Common myeloid progenitor, CD34-positive (primary cell): ENCODE measurements around the gene TM2D1.

Source experiments
- CTCF ChIA-PET: fragments of 350-600 bp; sonication (Branson Sonifier 250); formaldehyde crosslinking; loops from one replicate; lab custom pipeline; 2021; ENCODE audit warnings: antibody characterized with exemption; lab: Charles Lee
- POLR2A ChIA-PET: fragments of 350-600 bp; sonication (Branson Sonifier 250); formaldehyde crosslinking; loops from one replicate; lab custom pipeline; 2021; ENCODE audit warnings: antibody characterized with exemption; lab: Charles Lee
- DNase-seq, 3 donors: peaks; one replicate each; pipeline versions ENCODE4 v3.0.0 to v3.0.0-alpha.2; 2013
- H3K27ac ChIP-seq, 2 experiments: 1 replicate in 1 of 2; 2 replicates in 1 of 2; pipeline ENCODE4 v1.7.0; 2013; ENCODE audit warnings: inconsistent platforms in 2 of 2, low read length in 2 of 2, mild to moderate bottlenecking in 2 of 2, low read depth in 1 of 2, moderate library complexity in 1 of 2; ENCODE audit not compliant: severe bottlenecking in 2 of 2, insufficient read depth in 1 of 2, poor library complexity in 1 of 2
- H3K27me3 ChIP-seq, 5 experiments: replicated peaks in 2 of 5; 1 replicate in 3 of 5; 2 replicates in 2 of 5; pipeline versions ENCODE4 v1.6.1 to v1.7.0; 2013; ENCODE audit warnings: low read length in 4 of 5, mild to moderate bottlenecking in 2 of 5, moderate library complexity in 2 of 5, inconsistent platforms in 1 of 5; ENCODE audit not compliant: insufficient read depth in 5 of 5, control insufficient read depth in 4 of 5
- H3K36me3 ChIP-seq, 4 experiments: 1 replicate in 2 of 4; 2 replicates in 2 of 4; pipeline versions ENCODE4 v1.6.1 to v1.7.0; 2013; ENCODE audit warnings: low read length in 3 of 4, control low read depth in 1 of 4, mild to moderate bottlenecking in 1 of 4; ENCODE audit not compliant: control insufficient read depth in 4 of 4, insufficient read depth in 4 of 4
- H3K4me1 ChIP-seq, 4 experiments: 1 replicate in 3 of 4; 2 replicates in 1 of 4; pipeline versions ENCODE4 v1.6.1 to v1.7.1; 2013; ENCODE audit warnings: low read length in 3 of 4, mild to moderate bottlenecking in 3 of 4, control low read depth in 1 of 4, inconsistent platforms in 1 of 4, moderate library complexity in 1 of 4; ENCODE audit not compliant: control insufficient read depth in 4 of 4, insufficient read depth in 4 of 4; ENCODE audit errors: control extremely low read depth in 1 of 4
- H3K4me3 ChIP-seq, 7 experiments: 1 replicate in 4 of 7; 2 replicates in 3 of 7; pipeline versions ENCODE4 v1.5.1 to v1.7.0; 2013; ENCODE audit warnings: mild to moderate bottlenecking in 7 of 7, low read length in 6 of 7, moderate library complexity in 6 of 7, inconsistent platforms in 2 of 7, low read depth in 2 of 7, control low read depth in 1 of 7; ENCODE audit not compliant: insufficient read depth in 4 of 7, control insufficient read depth in 1 of 7; ENCODE audit errors: extremely low read depth in 1 of 7
- H3K9me3 ChIP-seq, 5 experiments: 1 replicate in 4 of 5; 2 replicates in 1 of 5; pipeline versions ENCODE4 v1.6.1 to v1.7.1; 2013; ENCODE audit warnings: low read length in 4 of 5, mild to moderate bottlenecking in 2 of 5, inconsistent platforms in 1 of 5, low read depth in 1 of 5, moderate library complexity in 1 of 5; ENCODE audit not compliant: control insufficient read depth in 4 of 5, insufficient read depth in 2 of 5; ENCODE audit errors: control extremely low read depth in 1 of 5
- WGBS: methylation state at CpG from one replicate; pipeline ENCODE4 v1.1.5; 2013; ENCODE audit not compliant: insufficient coverage; 5-methylcytosine and 5-hydroxymethylcytosine counted together

TM2D1 gene

GRCh38 chr1:61749574-61749973, 24.6 kb upstream of the TM2D1 start:
- H3K4me1 ChIP-seq: peaks cover 0 to 6% (median 0%) of the 10 kb centered on the region in 4 experiments
- 100% methylated on average over 1 of the region's 2 CpGs for WGBS
- H3K27me3 ChIP-seq: no peaks in the 10 kb centered on the region
- H3K4me3 ChIP-seq: no peak overlapping the region
- ChIA-PET POLR2A (no interaction called here), CTCF (no interaction called here)
- H3K36me3 ChIP-seq: no peaks in the 10 kb centered on the region
- H3K9me3 ChIP-seq: no peaks in the 10 kb centered on the region
- DNase-seq: no peak
- no peak overlapping the region for H3K27ac ChIP-seq

- Histone ChIP-seq H3K9me3 (no peaks in the 10 kb centered on the region), H3K4me3 (no peak overlapping the region), H3K27ac (no peak overlapping the region), H3K27me3 (no peaks in the 10 kb centered on the region), H3K4me1 (peaks cover 0 to 11% (median 0%) of the 10 kb centered on the region in 4 experiments), H3K36me3 (no peaks in the 10 kb centered on the region)
- ChIA-PET POLR2A (no interaction called here), CTCF (no interaction called here)
- DNase-seq: no peak
- no CpG with 5 or more reads among the region's 4 CpGs for WGBS
These were observed 23.6 kb upstream of the TM2D1 start for GRCh38 chr1:61748566-61748965.

- peak; percentile 18 to 72 (median 62) for DNase-seq
- Histone ChIP-seq H3K27ac (no peak overlapping the region), H3K36me3 (no peaks in the 10 kb centered on the region), H3K4me1 (peaks cover 1 to 22% (median 6%) of the 10 kb centered on the region in 4 experiments), H3K4me3 (no peak overlapping the region), H3K27me3 (no peaks in the 10 kb centered on the region), H3K9me3 (no peaks in the 10 kb centered on the region)
- WGBS: 60% methylated on average over 1 of the region's 1 CpG
- POLR2A ChIA-PET: no interaction called here
- CTCF ChIA-PET: no interaction called here
These were observed 21.9 kb upstream of the TM2D1 start for GRCh38 chr1:61746813-61747212.

- Histone ChIP-seq H3K4me3 (peak overlapping the region in 3 of 7 experiments; percentile 75 to 85 (median 79)), H3K4me1 (peaks cover 6 to 37% (median 13%) of the 10 kb centered on the region in 4 experiments), H3K27ac (no peak overlapping the region), H3K36me3 (no peaks in the 10 kb centered on the region), H3K27me3 (no peaks in the 10 kb centered on the region), H3K9me3 (no peaks in the 10 kb centered on the region)
- DNase-seq: no peak
- POLR2A ChIA-PET: no interaction called here
- CTCF ChIA-PET: interaction anchor here (0.6 to 1.1 kb wide), 3 partner anchors 18 to 772 kb away, joined by 3 read pairs; no protein-coding TSS in a partner anchor
- WGBS: 93% methylated on average over 3 of the region's 6 CpGs
These were observed 19.0 kb upstream of the TM2D1 start for GRCh38 chr1:61743716-61744580.

GRCh38 chr1:61743431-61743705, 18.4 kb upstream of the TM2D1 start:
- Histone ChIP-seq H3K36me3 (no peaks in the 10 kb centered on the region), H3K27me3 (no peaks in the 10 kb centered on the region), H3K9me3 (no peaks in the 10 kb centered on the region), H3K4me1 (peaks cover 6 to 37% (median 13%) of the 10 kb centered on the region in 4 experiments), H3K4me3 (peak overlapping the region in 5 of 7 experiments; percentile 75 to 88 (median 85)), H3K27ac (peak overlapping the region; percentile 66 to 87)
- CTCF ChIA-PET: interaction anchor here (1.1 kb wide), 1 partner anchor 764 kb away, joined by 3 read pairs; no protein-coding TSS in a partner anchor
- POLR2A ChIA-PET: no interaction called here
- 37% methylated on average over 4 of the region's 5 CpGs for WGBS
- no peak for DNase-seq

GRCh38 chr1:61742620-61743430, 17.9 kb upstream of the TM2D1 start:
- peaks cover 6 to 37% (median 13%) of the 10 kb centered on the region in 4 experiments for H3K4me1 ChIP-seq
- H3K9me3 ChIP-seq: no peaks in the 10 kb centered on the region
- WGBS: 1% methylated on average over 50 of the region's 74 CpGs
- ChIA-PET POLR2A (no interaction called here), CTCF (interaction anchor here (0.8 to 1.1 kb wide), 2 partner anchors 16 to 764 kb away, joined by 3 read pairs; no protein-coding TSS in a partner anchor)
- H3K36me3 ChIP-seq: no peaks in the 10 kb centered on the region
- DNase-seq: peak; percentile 27 to 72 (median 56)
- H3K27ac ChIP-seq: peak overlapping the region; percentile 66 to 87
- peak overlapping the region; percentile 70 to 88 (median 85) for H3K4me3 ChIP-seq
- no peaks in the 10 kb centered on the region for H3K27me3 ChIP-seq
